NCI-H524 (cell line): ENCODE results near the gene TBX2.

Experiments used
- DNase-seq, 2 experiments: peaks; one replicate each; lab custom pipeline; 2025; lab: John Stamatoyannopoulos, UW

TBX2 gene

DNA sequence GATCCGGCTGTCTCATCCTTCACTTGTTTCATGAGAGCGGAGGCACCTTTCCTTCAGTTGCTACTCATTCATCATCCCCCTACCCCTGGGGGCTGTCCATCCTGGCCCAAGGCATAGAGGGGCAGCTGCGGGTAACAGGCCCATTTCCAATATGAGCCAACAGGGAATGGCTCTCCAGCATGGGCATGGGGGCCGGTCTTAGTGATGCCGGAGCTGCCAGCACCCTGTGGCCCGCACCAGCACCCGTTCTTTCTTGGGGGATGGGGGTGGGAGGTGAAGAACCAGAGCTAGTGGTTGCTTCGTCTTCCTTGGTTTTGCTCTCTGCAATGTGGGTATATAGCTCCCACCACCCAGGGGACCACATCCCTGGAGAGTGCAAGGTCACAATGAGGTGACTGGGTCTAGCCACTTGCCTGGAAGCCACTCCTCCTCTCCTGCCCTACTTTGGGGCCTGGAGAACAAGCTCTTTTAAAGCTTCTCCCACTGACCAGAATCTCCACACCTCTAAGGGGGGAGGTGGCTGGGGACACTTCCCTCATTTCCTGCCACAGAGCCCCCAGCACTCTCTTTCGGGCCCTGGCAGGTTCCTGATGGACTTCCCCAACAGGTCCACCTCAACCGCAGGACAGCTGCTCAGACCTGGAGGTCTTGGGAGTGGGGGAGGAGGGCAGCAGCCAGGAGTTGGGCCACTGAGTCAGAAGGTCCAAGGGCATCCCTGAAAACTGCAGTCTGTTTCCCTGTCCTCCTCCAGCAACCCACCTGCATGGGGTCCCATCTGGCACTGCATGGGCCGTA is 11.9 kb upstream of the TBX2 start:
- DNase-seq: no peak

- DNase-seq: no peak
These were observed 10.9 kb upstream of the TBX2 start for GRCh38 chr17:61388561-61389356.

GRCh38 chr17:61389670-61390478 is 9.8 kb upstream of the TBX2 start:
- peak in 1 of 2 experiments; percentile 56 for DNase-seq

DNA sequence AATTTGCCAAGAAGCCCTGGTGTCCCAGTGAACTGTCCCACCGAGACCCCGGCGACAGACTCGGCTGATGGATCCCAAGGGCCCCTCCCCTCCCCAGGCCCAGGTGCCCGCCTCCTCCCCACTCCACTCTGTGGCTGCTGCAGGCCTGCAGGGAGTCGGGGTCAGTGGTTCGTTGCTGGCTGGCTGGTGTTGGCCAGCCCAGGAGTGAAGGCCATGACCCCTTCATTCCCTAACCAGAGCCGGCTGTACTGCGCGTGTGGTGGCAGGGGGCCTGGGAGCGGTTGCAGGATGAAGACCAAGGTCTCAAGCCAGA is 9.2 kb upstream of the TBX2 start:
- DNase-seq: no peak

DNA sequence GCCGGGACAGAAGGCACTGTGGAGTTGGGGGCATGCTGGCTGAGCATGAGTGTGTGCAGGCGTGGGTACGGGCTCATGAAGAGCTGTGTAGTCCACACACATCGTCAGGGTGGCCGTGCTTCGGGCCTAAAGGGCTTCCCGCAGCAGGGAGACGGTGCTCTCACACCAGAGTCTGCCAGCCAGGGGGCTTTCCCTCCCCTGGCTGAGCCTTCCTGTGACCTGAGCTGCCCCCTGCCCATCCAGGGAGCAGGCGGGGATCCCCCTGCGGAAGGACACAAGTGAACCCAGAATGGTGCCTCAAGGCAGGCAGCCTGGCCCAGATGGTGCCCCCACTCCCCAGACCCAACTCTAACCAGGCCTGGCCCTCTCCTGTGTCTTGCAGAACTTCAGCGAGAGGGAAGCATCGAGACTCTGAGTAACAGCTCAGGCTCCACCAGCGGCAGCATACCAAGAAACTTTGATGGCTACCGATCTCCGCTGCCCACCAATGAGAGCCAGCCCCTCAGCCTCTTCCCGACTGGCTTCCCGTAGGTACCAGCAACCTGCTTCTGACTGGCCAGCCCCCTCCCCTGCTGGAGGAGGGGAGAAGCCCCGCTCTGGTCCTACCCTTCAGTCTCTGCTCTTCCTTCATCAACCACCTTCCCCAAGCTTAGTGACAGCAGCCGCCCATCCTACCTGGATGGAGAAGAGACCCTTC is 7.9 kb upstream of the TBX2 start:
- no peak for DNase-seq

GRCh38 chr17:61392679-61393078 is 7.0 kb upstream of the TBX2 start:
- no peak for DNase-seq

DNA sequence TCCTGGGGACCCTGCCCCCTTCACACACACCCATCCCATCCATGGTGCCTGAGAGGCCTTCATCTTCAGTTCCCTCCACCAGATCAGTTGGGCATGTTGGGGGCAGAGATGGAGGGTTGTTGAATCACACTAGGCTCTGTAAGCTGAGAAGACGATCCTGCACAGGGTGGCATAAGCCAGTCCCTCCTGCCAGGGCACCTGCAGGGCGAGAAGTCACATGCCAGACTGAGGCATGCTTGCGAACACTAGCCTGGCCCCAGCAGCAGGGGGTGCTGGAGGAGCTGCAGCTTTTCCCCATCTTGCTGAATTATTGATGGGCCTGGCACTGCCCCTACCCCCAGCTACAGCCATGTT is 6.1 kb upstream of the TBX2 start:
- peak in 1 of 2 experiments; percentile 36 for DNase-seq

DNA sequence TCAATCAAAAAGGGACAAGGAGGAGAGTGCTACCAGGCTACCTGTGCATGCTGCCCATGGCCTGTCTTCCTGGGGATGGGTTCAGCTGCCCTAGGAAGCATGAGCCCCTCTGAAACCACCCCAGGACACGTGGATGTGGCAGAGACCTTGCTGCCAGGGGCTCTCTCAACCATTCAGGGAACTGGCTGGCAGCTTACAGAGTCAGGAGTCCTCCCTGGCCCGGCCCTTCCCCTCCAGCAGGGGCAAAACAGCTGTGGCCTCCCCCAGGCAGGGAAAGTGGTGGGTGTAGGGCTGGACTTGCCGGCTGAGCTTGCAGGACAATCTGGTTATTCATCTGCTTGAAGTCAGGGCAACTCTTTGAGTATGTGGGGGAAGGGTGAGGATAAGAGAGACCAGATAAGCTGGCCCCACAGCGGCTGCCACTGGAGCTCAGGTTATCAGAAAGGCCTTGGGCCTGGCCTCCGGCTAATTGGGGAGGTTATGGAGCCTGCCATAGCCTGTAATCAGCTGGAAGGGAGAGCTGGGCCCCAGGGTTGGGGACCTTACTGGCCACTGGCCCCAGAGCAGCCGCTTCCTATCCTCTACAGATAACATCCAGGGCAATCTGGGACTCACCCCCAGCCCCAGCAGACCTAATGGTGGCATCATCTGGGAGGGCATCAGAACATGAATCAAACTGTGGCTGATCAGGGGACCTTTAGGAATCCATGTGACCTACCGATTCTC is 5.6 kb upstream of the TBX2 start:
- DNase-seq: peak; percentile 82 to 90

DNA sequence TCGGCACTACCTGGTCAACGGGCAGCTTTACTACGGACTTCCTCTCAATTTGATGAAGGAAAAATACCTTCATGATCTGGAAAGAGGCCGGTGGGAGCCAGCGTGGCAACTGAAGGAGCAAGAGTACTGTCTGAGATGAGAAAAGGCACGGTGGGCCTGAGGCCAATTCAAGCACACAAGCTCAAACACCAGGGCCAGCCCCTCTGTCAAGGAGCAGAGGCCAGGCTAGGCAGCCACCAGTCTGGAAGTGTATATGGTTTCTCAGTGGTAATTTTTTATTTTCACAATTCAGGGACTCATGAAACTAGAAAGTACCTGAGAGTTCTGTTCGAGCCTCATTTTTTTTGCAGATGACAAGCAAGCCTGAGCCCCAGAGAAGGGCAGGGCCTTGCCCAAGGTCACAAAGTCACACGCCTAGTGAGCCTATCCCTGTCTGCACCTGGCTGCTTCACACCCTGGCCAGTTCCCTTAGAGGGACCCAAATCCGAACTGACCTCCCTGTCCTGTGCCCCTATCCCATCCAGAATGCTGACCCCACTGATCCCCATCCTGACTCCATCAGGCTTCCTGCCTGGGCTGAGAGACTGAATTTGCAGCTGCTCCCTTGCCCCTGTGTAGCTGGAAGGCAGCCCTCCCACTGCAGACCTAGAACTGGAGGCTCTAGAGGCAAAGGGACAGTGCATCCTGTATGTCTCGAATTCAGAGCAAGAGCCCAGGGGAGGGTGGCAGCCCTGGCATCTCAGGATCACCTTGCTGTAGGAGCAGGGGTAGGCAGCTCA is 4.8 kb upstream of the TBX2 start:
- no peak for DNase-seq

GRCh38 chr17:61395409-61395982 is 4.1 kb upstream of the TBX2 start:
- DNase-seq: no peak

- DNase-seq: no peak
These were observed 3.6 kb upstream of the TBX2 start for GRCh38 chr17:61395983-61396585.

DNA sequence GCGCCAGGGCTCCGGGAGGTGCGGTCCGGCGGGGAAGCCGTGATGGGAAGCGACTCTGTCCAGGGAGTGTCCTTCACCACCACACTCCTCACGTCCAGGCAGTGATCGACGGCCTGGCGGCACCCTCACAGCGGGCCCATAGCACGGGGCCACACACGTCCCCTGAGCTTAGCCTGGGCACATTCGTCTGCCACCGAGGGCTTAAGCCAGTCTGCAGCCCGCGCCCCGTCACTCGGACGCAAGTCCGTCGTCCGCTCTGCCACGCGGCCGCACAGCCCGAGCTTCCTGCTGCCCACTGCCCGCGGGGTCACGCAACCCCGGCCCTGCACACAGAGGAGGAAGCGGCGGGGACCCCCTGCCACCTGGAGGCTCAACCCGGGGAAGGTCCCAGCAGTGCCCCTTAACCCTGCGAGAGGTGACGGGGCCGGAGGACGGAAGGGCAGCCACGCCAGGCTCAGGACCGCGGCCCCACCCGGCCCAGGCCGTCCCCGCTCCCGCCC is 3.0 kb upstream of the TBX2 start:
- DNase-seq: no peak

GRCh38 chr17:61397086-61397842 is 2.4 kb upstream of the TBX2 start:
- DNase-seq: peak in 1 of 2 experiments; percentile 49

DNA sequence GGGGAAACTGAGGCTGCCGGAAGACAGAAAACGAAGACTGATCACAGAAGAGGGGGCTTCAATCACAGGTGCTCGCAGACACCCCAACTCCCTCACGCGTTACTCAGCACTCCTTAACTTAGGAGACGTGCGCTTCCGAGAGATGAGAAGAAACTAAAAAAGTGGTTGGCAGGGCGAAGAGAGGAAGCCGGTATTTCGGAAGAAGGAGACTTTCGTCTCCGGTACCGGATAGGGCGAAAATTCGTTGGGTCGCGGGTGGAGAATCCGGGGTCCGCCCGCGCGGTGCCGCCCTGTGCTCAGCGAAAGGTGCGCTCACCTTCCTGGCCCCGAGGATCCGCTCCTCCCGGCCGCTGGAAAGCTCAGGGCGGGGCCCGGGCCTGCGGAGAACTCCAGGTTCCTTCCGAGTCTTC is 917 bp upstream of the TBX2 start:
- peak in 1 of 2 experiments; percentile 31 for DNase-seq

- peak in 1 of 2 experiments; percentile 43 for DNase-seq
These were observed 548 bp downstream of the TBX2 start for GRCh38 chr17:61400066-61400716.

GRCh38 chr17:61400717-61401388 is 1.2 kb downstream of the TBX2 start:
- no peak for DNase-seq

DNA sequence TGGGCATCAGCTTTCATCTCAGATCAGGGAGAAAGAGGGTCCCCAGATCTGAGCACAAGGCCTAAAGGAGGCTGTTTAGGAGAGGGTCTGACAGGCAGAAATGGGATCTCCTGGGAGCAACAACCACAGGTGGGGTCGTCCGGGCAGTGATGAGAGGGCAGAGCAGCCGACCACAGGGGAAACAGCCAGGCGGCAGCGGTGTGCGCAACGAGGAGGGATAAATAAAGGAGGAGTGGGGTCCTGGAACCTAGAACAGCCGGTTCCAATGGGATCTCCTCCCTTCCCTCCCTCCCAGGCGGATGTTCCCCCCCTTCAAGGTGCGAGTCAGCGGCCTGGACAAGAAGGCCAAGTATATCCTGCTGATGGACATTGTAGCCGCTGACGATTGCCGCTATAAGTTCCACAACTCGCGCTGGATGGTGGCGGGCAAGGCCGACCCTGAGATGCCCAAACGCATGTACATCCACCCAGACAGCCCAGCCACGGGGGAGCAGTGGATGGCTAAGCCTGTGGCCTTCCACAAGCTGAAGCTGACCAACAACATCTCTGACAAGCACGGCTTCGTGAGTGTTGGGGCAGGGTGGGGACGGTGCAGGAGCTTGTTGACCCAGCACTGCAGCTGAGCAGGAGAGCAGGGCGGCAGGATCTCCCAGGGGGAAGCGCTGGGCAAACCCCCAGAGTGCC is 1.9 kb downstream of the TBX2 start:
- DNase-seq: no peak
